Measurements from ENCODE around the gene SLC26A5.
"Not testable (repeated sequence)": the region's sequence is repeated elsewhere in the genome, so short reads cannot be mapped to it uniquely, and the experiment has no call there.

Gene SLC26A5

GRCh38 chr7:103446049-103446520, at the start of gene SLC26A5:
Gene SLC26A5 (minus strand): TSS chr7:103446207. CDS start chr7:103421514, 24,693 bp downstream.
- no peak for DNase-seq

GRCh38 chr7:103487419-103487818, 41.4 kb upstream of the SLC26A5 start:
- no peak for DNase-seq

GRCh38 chr7:103486873-103487272, 40.9 kb upstream of the SLC26A5 start:
- DNase-seq, result not testable (repeated sequence)

- no peak for DNase-seq
These were observed 34.8 kb upstream of the SLC26A5 start for GRCh38 chr7:103480771-103481170.

- DNase-seq, result no peak
These were observed 28.9 kb upstream of the SLC26A5 start for GRCh38 chr7:103474956-103475355.

GRCh38 chr7:103469095-103469948, 23.3 kb upstream of the SLC26A5 start:
- no peak for DNase-seq

GRCh38 chr7:103466814-103467213, 20.8 kb upstream of the SLC26A5 start:
- DNase-seq, result no peak

- DNase-seq, result no peak
These were observed 16.4 kb upstream of the SLC26A5 start for GRCh38 chr7:103462358-103462757.

GRCh38 chr7:103447073-103447960, 1.3 kb upstream of the SLC26A5 start:
- peak in 1 of 2 experiments; percentile 34 for DNase-seq

- DNase-seq, result no peak
These were observed 569 bp downstream of the SLC26A5 start for GRCh38 chr7:103445228-103446048.

- no peak for DNase-seq
These were observed 6.3 kb downstream of the SLC26A5 start for GRCh38 chr7:103439661-103440060.

- DNase-seq, result no peak
These were observed 8.4 kb downstream of the SLC26A5 start for GRCh38 chr7:103437623-103438022.

GRCh38 chr7:103432712-103433111, 13.3 kb downstream of the SLC26A5 start:
- no peak for DNase-seq

- no peak for DNase-seq
These were observed 20.8 kb downstream of the SLC26A5 start for GRCh38 chr7:103425177-103425576.

- no peak for DNase-seq
These were observed 22.4 kb downstream of the SLC26A5 start for GRCh38 chr7:103423467-103424179.

GRCh38 chr7:103420857-103421384, 25.1 kb downstream of the SLC26A5 start:
- no peak for DNase-seq

- DNase-seq, result no peak
These were observed 27.8 kb downstream of the SLC26A5 start for GRCh38 chr7:103418241-103418640.

- no peak for DNase-seq
These were observed 32.6 kb downstream of the SLC26A5 start for GRCh38 chr7:103413407-103413806.

- no peak for DNase-seq
These were observed 33.9 kb downstream of the SLC26A5 start for GRCh38 chr7:103412151-103412550.

GRCh38 chr7:103405789-103406613, 40.0 kb downstream of the SLC26A5 start:
- DNase-seq, result not testable (repeated sequence)

GRCh38 chr7:103399687-103400086, 46.3 kb downstream of the SLC26A5 start:
- not testable (repeated sequence) for DNase-seq

All from SW 1271 (cell line).